SK-MEL-5 (cell line): ENCODE measurements around the gene PTPRCAP. TPM values are rescaled to one million over a fixed set of nuclear protein-coding genes. Genes with fewer than 3 reads are reported as not detected.
"Not testable (repeated sequence)": the region's sequence is repeated elsewhere in the genome, so short reads cannot be mapped to it uniquely, and the experiment has no call there.

ENCODE experiments used
- DNase-seq: peaks from one replicate; pipeline ENCODE4 v3.0.0-alpha.2; 2016; ENCODE audit warnings: low read depth, low spot score
- in situ Hi-C: cut with HindIII; loops from 2 replicates; pipeline ENCODE4 v1.10.0; 2016; ENCODE audit warnings: low sequenced_read_pairs, high pct_unique_total_duplicates, low pct_unique_long_range_greater_than_20kb
- polyA plus RNA-seq, 2 experiments: library from polyadenylated mRNA; depleted of rRNA; stranded (reverse); fragments of >200 nt; gene quantifications; 2 replicates each; pipeline ENCODE4 v1.2.3, GENCODE V29; 2015
- total RNA-seq: library from RNA; depleted of rRNA; stranded (reverse); fragments of >200 nt; shearing (Covaris generic); gene quantifications from 2 replicates; pipeline ENCODE4 v1.2.3, GENCODE V29; 2014; rRNA removed

The PTPRCAP gene, protein sequence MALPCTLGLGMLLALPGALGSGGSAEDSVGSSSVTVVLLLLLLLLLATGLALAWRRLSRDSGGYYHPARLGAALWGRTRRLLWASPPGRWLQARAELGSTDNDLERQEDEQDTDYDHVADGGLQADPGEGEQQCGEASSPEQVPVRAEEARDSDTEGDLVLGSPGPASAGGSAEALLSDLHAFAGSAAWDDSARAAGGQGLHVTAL
- 0.16 and 0.79 TPM in 2 replicates for total RNA-seq
- polyA plus RNA-seq (2015; cell fraction: cytosol; rRNA removed), result 0.13 TPM in 1 of 2 replicates, not detected in the other
- polyA plus RNA-seq (2015; cell fraction: nucleus; rRNA removed), result 1.6 and 3.3 TPM in 2 replicates

DNA sequence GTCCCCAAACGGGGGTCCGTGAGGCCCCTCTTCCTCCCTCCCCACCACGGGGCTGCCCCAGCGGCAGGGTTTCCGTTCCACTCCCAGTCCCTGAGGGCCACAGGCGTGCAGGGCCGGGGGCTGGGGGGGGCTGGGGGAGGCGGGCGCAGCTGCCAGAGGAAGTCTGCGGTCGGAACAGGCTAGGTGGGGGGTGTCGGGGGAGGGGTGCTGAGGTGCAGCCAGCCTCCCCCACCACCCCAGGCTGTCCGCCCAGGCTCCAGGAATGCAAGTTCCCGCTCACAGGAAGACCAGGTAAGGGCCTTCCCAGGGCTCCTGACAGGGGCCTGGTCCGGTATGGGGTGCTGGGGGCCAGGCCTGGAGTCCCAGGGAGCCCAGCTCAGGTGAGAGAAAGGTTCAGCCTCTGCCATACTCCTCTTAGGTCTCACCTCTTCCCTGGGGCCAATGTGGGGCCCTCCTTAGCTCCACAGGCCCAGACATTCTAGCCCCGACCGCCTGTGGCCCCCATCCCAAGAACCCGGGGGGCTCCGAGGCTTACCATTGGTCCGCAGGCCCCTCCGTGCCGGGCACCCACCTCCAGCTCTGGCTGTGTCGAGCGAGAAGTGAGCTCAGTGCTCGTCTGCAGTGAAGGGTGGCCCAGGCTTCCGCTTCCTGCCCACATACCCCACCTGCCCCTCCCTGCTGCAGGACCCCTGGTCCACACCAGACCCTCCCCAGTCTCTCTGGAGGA, at the start of gene PTPRCAP:
Gene PTPRCAP (minus strand): TSS at position 601 of the 727 bp plus-strand sequence. CDS start 63 bp downstream, at position 538.
- DNase-seq, result no peak
- in situ Hi-C loops, result no loop called here

DNA sequence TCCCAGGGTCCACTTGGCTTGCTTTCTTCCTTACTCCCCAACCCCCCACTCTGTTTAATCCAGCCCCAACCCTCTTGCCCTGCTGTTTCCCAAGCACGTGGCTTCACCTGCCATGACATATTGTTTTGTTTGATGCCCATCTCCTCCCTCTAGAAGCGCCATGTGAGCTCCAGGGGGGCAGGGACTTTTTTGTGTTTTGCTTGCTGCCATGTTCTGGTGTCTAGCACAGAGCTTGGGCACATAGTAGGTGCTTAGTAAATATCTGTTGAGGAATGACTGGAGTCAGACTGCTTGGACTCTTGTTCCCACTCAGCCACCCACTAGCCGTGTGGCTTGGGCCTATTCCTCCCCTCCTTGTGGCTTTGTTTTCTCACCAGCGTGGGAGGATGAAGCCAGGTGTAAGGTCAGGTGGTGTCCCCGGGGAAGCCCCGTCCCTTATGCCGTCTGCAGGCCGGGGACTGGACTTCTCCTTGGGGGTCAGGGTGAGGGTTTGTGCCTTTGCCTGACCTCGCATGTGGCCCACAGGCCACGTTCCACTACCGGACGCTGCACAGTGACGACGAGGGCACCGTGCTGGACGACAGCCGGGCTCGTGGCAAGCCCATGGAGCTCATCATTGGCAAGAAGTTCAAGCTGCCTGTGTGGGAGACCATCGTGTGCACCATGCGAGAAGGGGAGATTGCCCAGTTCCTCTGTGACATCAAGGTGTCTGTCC, 49.2 kb upstream of the PTPRCAP start:
- in situ Hi-C loops, result no loop called here
- no peak for DNase-seq

DNA sequence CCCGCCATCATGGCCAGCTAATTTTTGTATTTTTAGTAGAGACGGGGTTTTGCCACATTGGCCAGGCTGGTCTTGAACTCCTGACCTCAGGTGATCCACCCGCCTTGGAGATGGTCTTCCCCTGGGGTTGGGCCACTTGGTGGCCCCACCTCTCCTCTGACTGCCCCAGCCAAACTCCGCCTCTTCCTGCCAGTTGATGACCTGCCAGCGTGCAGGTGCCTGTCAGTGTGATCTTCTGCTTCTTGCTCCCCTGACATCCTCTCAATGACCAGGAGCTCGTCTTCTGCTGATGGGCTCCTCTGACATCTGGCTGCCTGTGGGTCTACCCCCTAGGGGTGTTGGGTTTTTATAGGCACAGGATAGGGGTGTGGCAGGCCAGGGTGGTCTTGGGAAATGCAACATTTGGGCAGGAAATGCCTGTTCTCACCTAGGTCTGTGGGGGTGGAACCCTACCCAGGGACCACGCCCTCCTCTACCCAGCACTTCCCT, 48.4 kb upstream of the PTPRCAP start:
- in situ Hi-C loops, DNase-seq: not testable (repeated sequence)

DNA sequence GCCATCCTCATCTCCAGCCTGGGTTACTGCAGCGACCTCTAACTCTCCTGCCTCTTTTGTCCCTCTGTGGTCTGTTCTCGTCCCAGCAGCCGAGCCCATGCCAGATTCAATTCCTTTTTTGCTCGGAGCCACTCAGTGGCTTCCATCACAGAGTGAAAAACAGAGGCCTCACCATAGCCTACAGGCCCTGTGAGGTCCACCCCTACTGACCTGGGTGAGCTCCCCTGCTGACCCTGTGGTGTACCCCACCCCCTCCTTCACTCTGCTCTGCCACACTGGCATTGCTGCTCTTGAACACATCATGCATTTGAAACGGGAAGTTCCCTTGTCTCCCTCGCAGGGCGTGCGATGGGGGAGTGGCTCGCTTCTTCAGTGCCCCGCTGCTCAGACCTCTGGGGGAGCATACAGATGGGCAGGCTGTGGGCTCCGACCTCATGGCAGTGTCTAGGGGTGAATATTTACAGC, 47.4 kb upstream of the PTPRCAP start:
- no peak for DNase-seq
- in situ Hi-C loops, result no loop called here

DNA sequence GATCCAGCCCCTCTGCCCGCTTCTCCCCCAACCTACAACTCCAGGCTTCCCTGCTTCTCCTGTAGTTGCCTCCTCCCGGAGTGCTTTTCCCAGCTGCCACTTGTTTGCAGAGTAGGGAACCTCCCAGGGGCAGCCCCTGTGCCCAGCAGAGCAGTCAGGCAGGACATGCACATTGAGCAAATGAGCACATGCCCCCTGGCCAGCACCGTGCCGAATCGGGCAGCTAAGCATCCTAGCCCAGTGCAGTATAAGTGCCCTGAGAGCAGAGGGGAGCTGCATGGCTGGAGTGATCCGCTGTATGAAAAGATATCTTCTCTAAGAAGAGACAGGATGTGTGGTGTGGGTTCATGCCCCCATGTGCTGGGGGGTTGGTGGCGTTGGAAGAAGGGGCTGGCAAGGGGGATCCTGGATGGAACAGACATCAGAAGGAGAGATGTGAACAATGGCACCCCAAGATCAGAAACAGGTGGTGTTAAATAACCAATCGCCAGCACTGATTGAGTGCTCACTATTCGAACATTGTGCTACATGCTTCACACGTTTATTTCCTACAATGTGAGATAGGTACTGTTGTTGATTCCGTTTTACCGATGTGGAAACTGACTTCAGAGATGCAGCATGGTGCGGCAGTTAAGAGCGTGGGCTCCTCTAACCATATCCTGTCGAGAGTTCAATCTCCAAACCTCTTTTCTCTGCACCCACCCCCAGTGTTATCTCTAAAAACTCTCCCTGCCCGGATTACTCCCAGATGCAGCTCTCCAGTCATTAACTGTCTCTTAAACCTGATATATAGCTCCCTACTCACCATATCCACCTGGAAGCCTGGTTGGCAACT, 46.6 kb upstream of the PTPRCAP start:
- in situ Hi-C loops, result no loop called here
- no peak for DNase-seq

DNA sequence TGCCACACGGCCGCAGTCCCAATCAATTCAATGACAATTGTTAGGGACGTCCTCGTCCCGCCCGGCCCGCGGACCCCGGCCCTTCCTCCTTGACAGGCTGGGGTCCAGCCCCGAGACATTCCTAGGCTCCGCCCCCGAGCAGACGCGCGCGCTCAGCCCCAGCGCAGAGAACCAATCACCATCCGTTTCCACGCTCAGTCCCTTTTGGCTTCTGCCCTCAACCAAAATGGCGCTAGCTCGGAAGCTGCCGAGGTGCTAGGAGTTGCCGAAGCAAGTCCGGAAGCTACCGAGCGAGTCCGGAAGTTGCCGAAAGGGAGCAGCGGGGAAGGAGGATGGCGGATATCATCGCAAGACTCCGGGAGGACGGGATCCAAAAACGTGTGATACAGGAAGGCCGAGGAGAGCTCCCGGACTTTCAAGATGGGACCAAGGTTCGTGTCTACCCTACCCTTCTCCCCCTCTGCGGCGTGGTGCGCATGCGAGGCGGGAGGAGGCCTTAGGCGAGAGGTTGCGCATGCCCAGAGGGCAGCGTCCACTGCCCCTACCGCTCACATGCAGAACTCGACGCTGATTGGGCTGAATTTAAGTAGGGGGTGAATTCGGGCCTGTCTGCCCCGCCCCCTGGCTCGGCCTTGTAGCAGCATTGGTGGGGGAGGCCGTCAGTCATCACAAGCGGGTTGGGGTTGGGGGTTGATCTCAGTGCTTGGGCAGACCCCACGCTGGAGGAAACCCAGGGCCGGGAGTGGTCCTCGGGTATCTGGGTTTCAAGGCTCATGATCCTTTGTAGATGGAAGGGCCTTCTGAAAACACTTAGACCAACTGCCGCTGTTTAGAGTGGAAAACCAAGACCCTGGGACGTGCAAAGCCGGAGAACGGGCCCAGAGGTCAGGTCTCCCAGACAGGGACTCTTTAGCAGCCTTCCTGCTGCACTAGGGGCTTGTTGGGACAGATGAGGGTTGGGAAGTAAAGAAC, 45.6 kb upstream of the PTPRCAP start, which contains the start of gene AIP:
Gene AIP (plus strand): TSS at position 200 of the 972 bp plus-strand sequence. CDS start 133 bp downstream, at position 333.
- peak; percentile 97 for DNase-seq
- in situ Hi-C loops, result no loop called here

DNA sequence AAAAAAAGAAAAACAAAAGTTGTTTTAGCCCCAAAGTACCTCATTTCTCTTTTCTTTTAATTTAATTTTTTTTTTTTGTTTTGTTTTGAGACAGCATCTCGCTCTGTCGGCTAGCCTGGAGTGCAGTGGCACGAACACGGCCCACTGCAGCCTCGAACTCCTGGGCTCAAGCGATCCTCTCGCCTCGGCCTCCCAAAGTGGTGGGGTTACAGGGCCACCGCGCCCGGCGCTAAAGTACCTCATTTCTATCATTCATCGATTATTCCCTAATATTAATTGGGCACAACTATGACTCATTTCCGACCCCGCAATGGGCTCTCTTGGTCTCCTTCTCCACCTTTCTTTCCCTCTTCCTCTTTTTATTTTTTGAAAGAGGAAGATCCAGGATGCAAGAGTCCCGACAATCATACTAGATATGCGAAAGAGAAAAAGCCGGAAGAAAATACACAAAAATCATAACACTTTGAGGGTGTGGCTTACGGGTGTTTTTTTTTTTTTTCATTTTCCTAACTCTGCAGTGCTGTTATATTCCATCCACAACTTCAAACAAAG, 44.9 kb upstream of the PTPRCAP start:
- no peak for DNase-seq
- in situ Hi-C loops, result no loop called here

DNA sequence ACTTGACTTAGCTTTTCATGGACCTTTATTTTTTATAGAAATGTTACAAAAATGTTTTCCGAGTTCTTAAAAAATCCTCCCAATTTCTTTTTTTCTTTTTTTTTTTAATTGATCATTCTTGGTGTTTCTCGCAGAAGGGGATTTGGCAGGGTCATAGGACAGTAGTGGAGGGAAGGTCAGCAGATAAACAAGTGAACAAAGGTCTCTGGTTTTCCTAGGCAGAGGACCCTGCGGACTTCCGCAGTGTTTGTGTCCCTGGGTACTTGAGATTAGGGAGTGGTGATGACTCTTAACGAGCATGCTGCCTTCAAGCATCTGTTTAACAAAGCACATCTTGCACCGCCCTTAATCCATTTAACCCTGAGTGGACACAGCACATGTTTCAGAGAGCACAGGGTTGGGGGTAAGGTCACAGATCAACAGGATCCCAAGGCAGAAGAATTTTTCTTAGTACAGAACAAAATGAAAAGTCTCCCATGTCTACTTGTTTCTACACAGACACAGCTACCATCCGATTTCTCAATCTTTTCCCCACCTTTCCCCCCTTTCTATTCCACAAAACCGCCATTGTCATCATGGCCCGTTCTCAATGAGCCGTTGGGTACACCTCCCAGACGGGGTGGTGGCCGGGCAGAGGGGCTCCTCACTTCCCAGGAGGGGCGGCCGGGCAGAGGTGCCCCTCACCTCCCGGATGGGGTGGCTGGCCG, 40.0 kb upstream of the PTPRCAP start:
- DNase-seq, result not testable (repeated sequence)

DNA sequence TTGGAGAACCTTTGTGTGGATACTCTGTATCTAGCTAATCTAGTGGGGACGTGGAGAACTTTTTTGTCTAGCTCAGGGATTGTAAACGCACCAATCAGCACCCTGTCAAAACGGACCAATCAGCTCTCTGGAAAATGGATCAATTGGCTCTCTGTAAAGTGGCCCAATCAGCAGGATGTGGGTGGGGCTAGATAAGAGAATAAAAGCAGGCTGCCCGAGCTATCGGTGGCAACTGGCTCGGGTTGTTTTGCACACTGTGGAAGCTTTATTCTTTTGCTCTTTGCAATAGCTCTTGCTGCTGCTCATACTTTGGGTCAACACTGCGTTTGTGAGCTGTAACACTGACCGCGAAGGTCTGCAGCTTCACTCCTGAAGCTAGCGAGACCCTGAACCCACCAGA, 39.2 kb upstream of the PTPRCAP start:
- in situ Hi-C loops, DNase-seq: not testable (repeated sequence)

More for the DNA sequence above, 40.0 kb upstream of the PTPRCAP start:
- in situ Hi-C loops, result not testable (repeated sequence)

DNA sequence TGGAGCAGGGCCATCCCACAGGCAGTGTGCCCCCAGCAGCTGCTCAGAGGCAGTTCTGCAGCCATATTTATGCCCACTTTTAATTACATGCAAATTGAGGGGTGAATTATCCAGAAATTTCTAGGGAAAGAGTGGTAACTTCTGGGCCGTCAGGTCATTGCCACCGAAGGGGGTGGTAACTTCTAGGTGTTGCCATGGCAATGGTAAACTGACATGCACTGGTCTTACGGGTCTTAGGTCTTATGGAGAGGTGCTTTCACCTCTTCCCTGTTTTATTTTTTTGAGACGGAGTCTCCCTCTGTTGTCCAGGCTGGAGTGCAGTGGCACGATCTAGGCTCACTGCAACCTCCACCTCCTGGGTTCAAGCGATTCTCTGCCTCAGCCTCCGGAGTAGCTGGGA, 35.4 kb upstream of the PTPRCAP start:
- DNase-seq, result no peak
- in situ Hi-C loops, result no loop called here

DNA sequence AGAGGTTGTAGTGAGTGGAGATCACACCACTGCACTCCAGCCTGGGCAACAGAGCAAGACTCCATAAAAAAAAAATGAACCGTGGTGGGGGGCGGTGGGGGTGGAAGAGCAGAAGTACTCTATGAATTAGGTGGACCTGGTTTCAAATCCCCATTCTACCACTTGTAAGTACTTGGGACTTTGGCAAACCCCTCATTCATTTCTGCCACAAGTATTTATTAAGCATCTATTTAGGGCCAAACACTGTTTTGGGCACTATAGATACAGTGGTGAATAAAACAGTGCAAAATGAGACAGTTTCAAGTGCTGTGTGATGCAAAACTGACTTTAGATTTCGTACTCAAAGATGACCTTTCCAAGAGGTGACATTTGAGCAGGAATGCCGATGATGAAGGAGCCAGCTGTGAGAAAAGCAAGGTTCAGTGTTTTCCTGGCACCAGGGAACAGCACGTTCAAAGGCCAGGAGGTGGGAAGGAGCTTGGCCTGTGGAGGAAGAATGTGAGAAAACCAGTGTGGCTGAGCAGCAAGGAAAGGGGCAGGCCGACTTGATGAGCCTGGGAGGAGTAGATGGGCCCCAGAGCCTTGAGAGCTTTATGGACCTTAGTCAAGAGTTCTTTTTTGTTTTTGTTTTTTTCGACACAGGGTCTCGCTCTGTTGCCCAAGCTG, 33.0 kb upstream of the PTPRCAP start:
- DNase-seq, result peak; percentile 13
- in situ Hi-C loops, result no loop called here

DNA sequence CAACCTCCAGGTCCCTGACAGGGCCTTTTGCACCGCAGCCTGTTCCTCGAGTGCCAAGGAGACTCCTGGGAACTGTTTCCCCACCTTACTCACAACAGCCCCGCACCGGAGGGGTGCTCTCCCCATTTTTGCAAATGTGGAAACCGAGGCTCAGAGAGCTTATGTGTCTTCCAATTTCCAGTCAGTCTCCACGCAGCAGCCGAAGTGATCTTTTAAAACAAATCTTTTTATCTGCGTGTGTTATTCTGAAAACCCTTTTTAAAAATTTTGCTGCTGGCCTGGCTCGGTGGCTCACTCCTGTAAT, 32.0 kb upstream of the PTPRCAP start:
- DNase-seq, result no peak
- in situ Hi-C loops, result no loop called here

DNA sequence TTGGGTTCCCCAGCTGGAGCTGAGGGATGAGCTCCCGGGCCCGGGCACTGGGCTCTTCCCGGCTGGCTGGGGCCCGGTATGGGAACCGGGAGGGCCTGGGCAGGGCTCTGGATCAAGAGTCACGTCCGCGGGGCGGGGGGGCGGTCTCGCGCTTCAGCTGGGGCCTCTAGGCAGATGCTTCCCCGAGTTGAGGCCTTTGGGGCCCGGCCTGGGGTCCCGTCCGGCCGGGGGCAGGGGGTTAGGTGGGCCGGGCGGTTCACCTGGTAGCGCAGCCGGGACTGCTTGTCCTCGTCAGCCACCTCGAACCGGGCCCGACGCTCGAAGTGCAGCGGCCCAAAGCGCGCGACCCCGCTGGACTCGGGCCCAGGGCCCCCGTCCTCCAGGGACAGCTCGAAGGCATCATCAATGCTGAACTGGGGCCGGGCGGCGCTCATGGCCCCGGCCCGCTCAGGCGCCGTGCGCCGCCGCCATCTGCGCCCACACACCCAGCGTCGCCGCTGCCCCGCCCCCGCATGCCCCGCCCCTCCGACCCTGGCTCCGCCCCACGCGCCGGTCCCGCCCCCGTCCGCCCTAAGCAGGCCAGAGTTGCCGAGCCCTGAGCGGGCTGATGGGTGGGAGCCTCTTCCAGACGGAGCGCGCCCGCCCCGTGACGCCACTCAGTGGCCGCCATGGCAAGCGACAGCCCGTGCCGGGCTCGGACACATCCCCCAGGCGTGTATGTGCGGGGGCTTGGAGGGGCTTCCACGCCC, 31.5 kb upstream of the PTPRCAP start, which contains the start of gene TMEM134:
Gene TMEM134 (minus strand): TSS at position 493 of the 749 bp plus-strand sequence. CDS start 59 bp downstream, at position 434.
- DNase-seq, result peak; percentile 86
- in situ Hi-C loops, result no loop called here

DNA sequence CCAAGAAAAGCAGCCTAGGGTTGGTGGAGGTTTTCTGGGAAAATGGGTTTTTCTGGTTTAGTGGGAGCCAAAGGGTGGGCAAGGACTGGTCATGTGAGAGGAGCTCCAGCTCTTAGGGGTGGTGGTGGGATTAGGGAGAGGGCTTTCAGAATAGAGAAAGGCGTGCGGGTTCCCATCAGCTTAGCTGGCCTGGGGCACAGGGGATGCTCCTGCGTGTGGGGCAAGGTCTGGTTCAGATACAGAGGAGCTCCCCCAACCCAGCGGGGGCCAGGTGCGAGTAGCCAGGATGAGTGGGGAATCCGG, 30.9 kb upstream of the PTPRCAP start:
- in situ Hi-C loops, result no loop called here
- DNase-seq, result no peak
